Heart right ventricle (tissue), 16 donors: ENCODE results near the gene ST8SIA6. TPM values are rescaled to one million over a fixed set of nuclear protein-coding genes. Genes with fewer than 3 reads are reported as not detected.
A peak's percentile ranks its signal among the peaks of the same experiment; 100 is the strongest.

ENCODE experiments used
- ATAC-seq, 8 donors: fragments of 200-7000 bp; cut with Tn5 transposase; one replicate each; pipeline ENCODE4 v1.9.1; 2020; ENCODE audit warnings: mild to moderate bottlenecking in 8 of 8, moderate library complexity in 8 of 8, moderate number of reproducible peaks in 1 of 8
- DNase-seq, 2 donors: peaks; one replicate each; pipeline ENCODE4 v3.0.0-alpha.2; 2020
- H3K27ac ChIP-seq, 10 donors: fragments of 200-600 bp; sonication (generic) in 2 of 10; one replicate each; pipeline versions ENCODE4 v1.5.0 to v1.8.0; 2020 to 2022; ENCODE audit warnings: mild to moderate bottlenecking in 3 of 10
- H3K27me3 ChIP-seq, 7 donors: fragments of 200-600 bp; one replicate each; pipeline ENCODE4 v1.8.0; 2021 to 2022; ENCODE audit warnings: mild to moderate bottlenecking in 2 of 7
- H3K36me3 ChIP-seq, 9 donors: fragments of 200-600 bp; sonication (generic) in 1 of 9; one replicate each; pipeline versions ENCODE4 v1.5.0 to v1.8.0; 2020 to 2022; ENCODE audit warnings: mild to moderate bottlenecking in 2 of 9
- H3K4me1 ChIP-seq, 9 donors: fragments of 200-600 bp; sonication (generic) in 1 of 9; one replicate each; pipeline versions ENCODE4 v1.5.0 to v1.8.0; 2020 to 2022; ENCODE audit warnings: mild to moderate bottlenecking in 4 of 9
- H3K4me3 ChIP-seq, 10 donors: fragments of 200-600 bp; sonication (generic) in 2 of 10; one replicate each; pipeline versions ENCODE4 v1.5.0 to v1.8.0; 2020 to 2022; ENCODE audit warnings: mild to moderate bottlenecking in 7 of 10, moderate library complexity in 2 of 10
- H3K9me3 ChIP-seq, 11 donors: fragments of 200-600 bp in 10 of 11; sonication (generic) in 2 of 11; one replicate each; pipeline versions ENCODE4 v1.5.0 to v1.8.0; 2013 to 2022; ENCODE audit warnings: mild to moderate bottlenecking in 2 of 11, control low read depth in 1 of 11, moderate library complexity in 1 of 11
- WGBS, 2 donors: extraction: QIAGEN DNeasy Blood & Tissue Kit; methylation state at CpG; one replicate each; pipeline ENCODE4 v1.1.7; 2013; ENCODE audit warnings: inconsistent platforms in 1 of 2; 5-methylcytosine and 5-hydroxymethylcytosine counted together
- intact Hi-C, 10 donors: fragments of 100-400 bp; cut with DNase I; formaldehyde crosslinking; loops; one replicate each; pipeline versions ENCODE4 v1.11.1 to v1.14.2; 2022
- polyA plus RNA-seq, 2 donors: library from polyadenylated mRNA; stranded (reverse); fragments of 200-250 nt; gene quantifications; one replicate each; pipeline ENCODE4 v1.2.3, GENCODE V29; 2013
- total RNA-seq, 10 donors: library from RNA; stranded (reverse); fragmentation: NEBNext Ultra II Directional in 3 of 10; extraction: Animal tissue kit (Norgen Biotek cat#: 25700) in 3 of 10; gene quantifications; one replicate each; pipeline versions ENCODE4 v1.2.1 to v1.2.4, GENCODE V29; 2021 to 2023
- TF ChIP-seq, protein P1 (sequence below), 9 donors: fragments of 200-600 bp; sonication (generic) in 2 of 9; IDR thresholded peaks; one replicate each; pipeline versions ENCODE4 v1.5.0 to v1.8.0; 2021 to 2022; ENCODE audit warnings: antibody characterized with exemption in 9 of 9, mild to moderate bottlenecking in 5 of 9, moderate library complexity in 1 of 9
- donor health status: Arrhythmogenic right ventricular cardiomyopathy.
- donor health status: ischemic (EF 13 %, LVEDD 7.1; RV severe dilation, severe dysfunction).
- donor health status: healthy with polysubstance abuse.
- donor health status: DM: no; HTN: yes; CAD: no.
- donor health status: DM: no; HTN: no; CAD: no.
- donor health status: ischemic (EF 25% LVEDD 6.9; RV normal size, moderate dysfunction).
- donor health status: ischemic (EF 25% LVEDD 5.7; RV mildly dilated, moderate dysfunction).
- donor health status: healthy.
- donor health status: DM: yes; HTN: yes; CAD: no.
- donor health status: Ischemic cardiomyopathy.
- donor health status: ischemic (EF 35%, LVEDD 5.7; RV mildly dilated, moderate dysfunction).
- donor health status: nonischemic (EF 11% LVEDD 7.7; RV severe dilation, severe dysfunction).
- donor health status: DM: yes; HTN: yes; CAD: no.
- donor health status: PGD.
- donor health status: ischemic (EF 29% LVEDD 5.4; RV normal size, mild dysfunction).
- donor health status: nonischemic (EF 23%, LVEDD 6.1; RV moderate dilation, normal function).

The ST8SIA6 gene
- total and polyA plus RNA-seq, 12 donors: 1.8 to 12.8 (median 8.1) TPM

- Histone ChIP-seq H3K9me3 (no peaks in the 10 kb centered on the region), H3K4me3 (no peak overlapping the region), H3K4me1 (peaks cover 0 to 22% (median 3%) of the 10 kb centered on the region in 9 donors), H3K36me3 (no peaks in the 10 kb centered on the region), H3K27me3 (peaks cover 0 to 10% (median 0%) of the 10 kb centered on the region in 7 donors), H3K27ac (no peak overlapping the region)
- DNase-seq: no peak
- ATAC-seq: no peak
- intact Hi-C loops: loop anchor here in 2 of 10 donors (10.0 kb wide), 1 partner anchor 120 kb away; no protein-coding TSS in a partner anchor
- TF ChIP-seq, protein P1, sequence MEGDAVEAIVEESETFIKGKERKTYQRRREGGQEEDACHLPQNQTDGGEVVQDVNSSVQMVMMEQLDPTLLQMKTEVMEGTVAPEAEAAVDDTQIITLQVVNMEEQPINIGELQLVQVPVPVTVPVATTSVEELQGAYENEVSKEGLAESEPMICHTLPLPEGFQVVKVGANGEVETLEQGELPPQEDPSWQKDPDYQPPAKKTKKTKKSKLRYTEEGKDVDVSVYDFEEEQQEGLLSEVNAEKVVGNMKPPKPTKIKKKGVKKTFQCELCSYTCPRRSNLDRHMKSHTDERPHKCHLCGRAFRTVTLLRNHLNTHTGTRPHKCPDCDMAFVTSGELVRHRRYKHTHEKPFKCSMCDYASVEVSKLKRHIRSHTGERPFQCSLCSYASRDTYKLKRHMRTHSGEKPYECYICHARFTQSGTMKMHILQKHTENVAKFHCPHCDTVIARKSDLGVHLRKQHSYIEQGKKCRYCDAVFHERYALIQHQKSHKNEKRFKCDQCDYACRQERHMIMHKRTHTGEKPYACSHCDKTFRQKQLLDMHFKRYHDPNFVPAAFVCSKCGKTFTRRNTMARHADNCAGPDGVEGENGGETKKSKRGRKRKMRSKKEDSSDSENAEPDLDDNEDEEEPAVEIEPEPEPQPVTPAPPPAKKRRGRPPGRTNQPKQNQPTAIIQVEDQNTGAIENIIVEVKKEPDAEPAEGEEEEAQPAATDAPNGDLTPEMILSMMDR (IDR thresholded peaks at IDR 0.05): peak in 5 of 9 donors; percentile 8 to 39 (median 11)
- WGBS, 2 donors: 36 to 45% methylated on average over 5 of the region's 5 CpGs
These were observed 20.4 kb upstream of the ST8SIA6 start for GRCh38 chr10:17474595-17475323.

- intact Hi-C loops: loop anchor here in 2 of 10 donors (10.0 kb wide), 1 partner anchor 121 kb away; no protein-coding TSS in a partner anchor
- DNase-seq (no peak), ATAC-seq (no peak)
- Histone ChIP-seq H3K27me3 (peaks cover 0 to 11% (median 0%) of the 10 kb centered on the region in 7 donors), H3K4me3 (no peak overlapping the region), H3K27ac (no peak overlapping the region), H3K4me1 (peaks cover 0 to 22% (median 3%) of the 10 kb centered on the region in 9 donors), H3K36me3 (no peaks in the 10 kb centered on the region), H3K9me3 (no peaks in the 10 kb centered on the region)
- TF ChIP-seq, protein P1 (IDR thresholded peaks at IDR 0.05): no peak
- WGBS, 2 donors: 57 to 66% methylated on average over 11 of the region's 11 CpGs
These were observed 19.0 kb upstream of the ST8SIA6 start for GRCh38 chr10:17473228-17473950.

DNA sequence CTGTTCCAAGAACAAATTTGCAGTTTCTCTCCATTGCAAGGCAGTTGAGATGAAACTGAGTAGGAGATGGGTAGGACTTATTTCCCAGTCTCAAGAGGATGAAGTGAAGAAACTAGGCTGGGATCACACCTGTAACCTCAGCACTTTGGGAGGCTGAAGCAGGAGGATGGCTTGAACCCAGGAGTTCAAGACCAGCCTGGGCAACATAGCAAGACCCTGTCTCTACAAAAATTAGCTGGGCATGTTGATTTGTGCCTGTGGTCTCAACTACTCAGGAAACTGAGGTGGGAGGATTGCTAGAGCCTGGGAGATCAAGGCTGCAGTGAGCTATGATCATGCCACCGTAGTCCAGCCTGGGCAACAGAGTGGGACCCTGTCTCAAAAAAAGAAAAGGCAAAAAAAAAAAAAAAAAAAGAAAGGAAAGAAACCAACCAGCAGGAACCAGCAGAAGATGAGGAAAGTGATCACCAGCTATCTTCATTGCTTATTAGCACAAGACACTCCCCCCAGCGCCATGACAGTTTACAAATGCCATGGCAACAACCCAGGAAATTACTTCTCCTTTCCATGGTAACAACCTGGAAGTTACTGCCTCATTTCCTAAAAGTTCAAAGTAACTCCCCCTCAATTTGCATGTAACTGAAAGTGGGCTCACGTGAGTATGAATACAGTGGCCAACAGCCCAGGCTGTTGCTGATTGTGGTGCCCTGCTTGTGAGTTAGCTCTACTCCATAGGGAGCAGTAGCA is 18.3 kb upstream of the ST8SIA6 start:
- no peaks in the 10 kb centered on the region for H3K36me3 ChIP-seq
- TF ChIP-seq, protein P1 (IDR thresholded peaks at IDR 0.05): no peak

GRCh38 chr10:17470246-17470645 is 15.9 kb upstream of the ST8SIA6 start:
- Histone ChIP-seq H3K4me1 (peaks cover 0 to 11% (median 0%) of the 10 kb centered on the region in 9 donors), H3K27ac (no peak overlapping the region), H3K27me3 (peaks cover 0 to 7% (median 0%) of the 10 kb centered on the region in 7 donors), H3K9me3 (no peaks in the 10 kb centered on the region), H3K36me3 (no peaks in the 10 kb centered on the region), H3K4me3 (no peak overlapping the region)
- intact Hi-C loops: loop anchor here in 2 of 10 donors (10.0 kb wide), 1 partner anchor 125 kb away; no protein-coding TSS in a partner anchor
- TF ChIP-seq, protein P1 (IDR thresholded peaks at IDR 0.05): no peak
- ATAC-seq (no peak), DNase-seq (no peak)
- WGBS, 2 donors: 94 to 95% methylated on average over 5 of the region's 5 CpGs

More for the DNA sequence above, 18.3 kb upstream of the ST8SIA6 start:
- Histone ChIP-seq H3K4me1 (peaks cover 0 to 22% (median 3%) of the 10 kb centered on the region in 9 donors), H3K27ac (no peak overlapping the region), H3K4me3 (no peak overlapping the region), H3K9me3 (no peaks in the 10 kb centered on the region), H3K27me3 (peaks cover 0 to 11% (median 0%) of the 10 kb centered on the region in 7 donors)
- intact Hi-C loops: loop anchor here in 2 of 10 donors (10.0 kb wide), 1 partner anchor 122 kb away; no protein-coding TSS in a partner anchor
- DNase-seq (no peak), ATAC-seq (no peak)
- 82 to 85% methylated on average over 3 of the region's 3 CpGs for WGBS, 2 donors
